ENCODE results near the gene CXCR5.

- TF ChIP-seq CTCF (IDR thresholded peaks at IDR 0.05) (no peak), POLR2A (IDR thresholded peaks at IDR 0.05) (no peak)
These were observed 51.7 kb downstream of the CXCR5 start for GRCh38 chr11:118935376-118935775.
